WTC11 (cell line): Measurements from ENCODE around the gene PPP1CB. TPM values are rescaled to one million over a fixed set of nuclear protein-coding genes. Genes with fewer than 3 reads are reported as not detected.

Experiments
- ARID4B ChIP-seq: sonication (generic); formaldehyde crosslinking; IDR thresholded peaks from 2 replicates; pipeline ENCODE4 v1.8.0; 2023; ENCODE audit warnings: missing genetic modification reagents, mild to moderate bottlenecking, borderline replicate concordance
- EMX1 ChIP-seq: fragments of 250-450 bp; sonication (Bioruptor Pico); IDR thresholded peaks from 2 replicates; pipeline ENCODE4 v1.8.0; 2021; ENCODE audit warnings: mild to moderate bottlenecking
- GABPB1 ChIP-seq: sonication (generic); formaldehyde crosslinking; IDR thresholded peaks from 2 replicates; pipeline ENCODE4 v1.8.1; 2023; ENCODE audit warnings: mild to moderate bottlenecking, missing genetic modification reagents
- GRHL2 ChIP-seq: fragments of 250-450 bp; sonication (Bioruptor Pico); IDR thresholded peaks from 2 replicates; pipeline ENCODE4 v1.8.0; 2022; ENCODE audit warnings: mild to moderate bottlenecking, moderate library complexity; ENCODE audit not compliant: insufficient replicate concordance, severe bottlenecking
- HMGXB4 ChIP-seq: sonication (generic); formaldehyde crosslinking; IDR thresholded peaks from 2 replicates; pipeline ENCODE4 v1.8.1; 2023; ENCODE audit warnings: mild to moderate bottlenecking, moderate library complexity, missing genetic modification reagents
- JAZF1 ChIP-seq: fragments of 250-450 bp; sonication (Bioruptor Pico); IDR thresholded peaks from 2 replicates; pipeline ENCODE4 v1.9.0; 2021; ENCODE audit warnings: moderate library complexity, mild to moderate bottlenecking, inconsistent platforms
- KAT7 ChIP-seq: sonication (generic); formaldehyde crosslinking; IDR thresholded peaks from 2 replicates; pipeline ENCODE4 v1.8.1; 2023; ENCODE audit warnings: missing genetic modification reagents, mild to moderate bottlenecking, borderline replicate concordance
- MXD4 ChIP-seq: fragments of 250-450 bp; sonication (Bioruptor Pico); IDR thresholded peaks from 2 replicates; pipeline ENCODE4 v1.8.0; 2021; ENCODE audit warnings: mild to moderate bottlenecking, moderate library complexity, borderline replicate concordance
- NFE2L1 ChIP-seq: sonication (generic); formaldehyde crosslinking; IDR thresholded peaks from 2 replicates; pipeline ENCODE4 v1.8.1; 2023; ENCODE audit warnings: missing genetic modification reagents
- NFYB ChIP-seq: sonication (generic); formaldehyde crosslinking; conservative IDR thresholded peaks from 2 replicates; pipeline ENCODE4 v1.8.0; 2022; ENCODE audit warnings: low read depth, missing genetic modification reagents
- NR3C1 ChIP-seq: sonication (generic); formaldehyde crosslinking; conservative IDR thresholded peaks from 2 replicates; pipeline ENCODE4 v1.8.1; 2023; ENCODE audit warnings: low read depth, mild to moderate bottlenecking, missing genetic modification reagents
- RELA ChIP-seq: sonication (generic); formaldehyde crosslinking; IDR thresholded peaks from 2 replicates; pipeline ENCODE4 v1.8.1; 2022; ENCODE audit warnings: missing genetic modification reagents, mild to moderate bottlenecking, borderline replicate concordance
- SMAD3 ChIP-seq: sonication (generic); formaldehyde crosslinking; IDR thresholded peaks from 2 replicates; pipeline ENCODE4 v1.8.0; 2022; ENCODE audit warnings: missing genetic modification reagents, mild to moderate bottlenecking, borderline replicate concordance
- SOX15 ChIP-seq: fragments of 250-450 bp; sonication (Bioruptor Pico); IDR thresholded peaks from 2 replicates; pipeline ENCODE4 v1.9.0; 2021; ENCODE audit warnings: mild to moderate bottlenecking
- TCF7 ChIP-seq: sonication (generic); formaldehyde crosslinking; IDR thresholded peaks from 2 replicates; pipeline ENCODE4 v1.8.0; 2022; ENCODE audit warnings: mild to moderate bottlenecking, low read depth, missing genetic modification reagents, moderate library complexity
- ZNF232 ChIP-seq: sonication (generic); formaldehyde crosslinking; IDR thresholded peaks from 2 replicates; pipeline ENCODE4 v1.8.0; 2022; ENCODE audit warnings: mild to moderate bottlenecking, missing genetic modification reagents
- ZNF263 ChIP-seq: sonication (generic); formaldehyde crosslinking; IDR thresholded peaks from 2 replicates; pipeline ENCODE4 v1.8.1; 2022; ENCODE audit warnings: low read depth, mild to moderate bottlenecking, moderate library complexity, missing genetic modification reagents
- ZNF281 ChIP-seq: sonication (generic); formaldehyde crosslinking; IDR thresholded peaks from 2 replicates; pipeline ENCODE4 v1.8.0; 2023; ENCODE audit warnings: mild to moderate bottlenecking, missing genetic modification reagents
- ZNF396 ChIP-seq: fragments of 250-450 bp; sonication (Bioruptor Pico); IDR thresholded peaks from 2 replicates; pipeline ENCODE4 v1.8.0; 2021; ENCODE audit warnings: mild to moderate bottlenecking, moderate library complexity, borderline replicate concordance
- total RNA-seq: library from RNA; stranded (reverse); gene quantifications from 3 replicates; pipeline ENCODE4 v1.2.3, GENCODE V29; 2021
- TF ChIP-seq, protein P1 (sequence below): sonication (generic); formaldehyde crosslinking; conservative IDR thresholded peaks from 2 replicates; pipeline ENCODE4 v1.8.1; 2022; ENCODE audit warnings: mild to moderate bottlenecking, missing genetic modification reagents
- TF ChIP-seq, protein P2 (sequence below): fragments of 200-600 bp; IDR thresholded peaks from 2 replicates; pipeline ENCODE4 v1.8.0; 2022; ENCODE audit warnings: antibody characterized with exemption
- TF ChIP-seq, protein P3 (sequence below): fragments of 250-450 bp; sonication (Bioruptor Pico); conservative IDR thresholded peaks from 2 replicates; pipeline ENCODE4 v1.9.0; 2021; ENCODE audit warnings: mild to moderate bottlenecking
- TF ChIP-seq, protein P4 (sequence below): sonication (generic); formaldehyde crosslinking; IDR thresholded peaks from 2 replicates; pipeline ENCODE4 v1.8.1; 2022; ENCODE audit warnings: low read depth, missing genetic modification reagents, borderline replicate concordance

Gene PPP1CB
- total RNA-seq, 1 experiment from 2014 or later = 133 TPM

GRCh38 chr2:28810384-28811285, 59.0 kb downstream of the PPP1CB start, which contains the start of gene SPDYA (continued):
- TF ChIP-seq ARID4B (peak; percentile 56; the same call in 1 of the 2 replicates), RELA (peak; percentile 97), JAZF1 (CRISPR knock-in tag) (no peak), ZNF281 (CRISPR knock-in tag) (peak; percentile 91), GRHL2 (no peak), MXD4 (no peak), HMGXB4 (CRISPR knock-in tag) (peak; percentile 68; the same call in 1 of the 2 replicates), GABPB1 (no peak), ZNF232 (peak; percentile 92), ZNF263 (peak; percentile 68), EMX1 (CRISPR knock-in tag) (no peak), NFYB (CRISPR knock-in tag) (peak; percentile 74), SMAD3 (CRISPR knock-in tag) (peak; percentile 72; the same call in 1 of the 2 replicates), SOX15 (CRISPR knock-in tag) (no peak), ZNF396 (CRISPR knock-in tag) (no peak), TCF7 (CRISPR knock-in tag) (peak; percentile 65; the same call in 1 of the 2 replicates), KAT7 (0 out of 2 replicates have a peak, but pooled peaks have one; percentile 85), NR3C1 (0 out of 2 replicates have a peak, but pooled peaks have one; percentile 45), NFE2L1 (peak; percentile 95)
- TF ChIP-seq, protein P1, sequence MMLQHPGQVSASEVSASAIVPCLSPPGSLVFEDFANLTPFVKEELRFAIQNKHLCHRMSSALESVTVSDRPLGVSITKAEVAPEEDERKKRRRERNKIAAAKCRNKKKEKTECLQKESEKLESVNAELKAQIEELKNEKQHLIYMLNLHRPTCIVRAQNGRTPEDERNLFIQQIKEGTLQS (CRISPR knock-in tag) = no peak; the same call in 1 of the 2 replicates
- TF ChIP-seq, protein P2, sequence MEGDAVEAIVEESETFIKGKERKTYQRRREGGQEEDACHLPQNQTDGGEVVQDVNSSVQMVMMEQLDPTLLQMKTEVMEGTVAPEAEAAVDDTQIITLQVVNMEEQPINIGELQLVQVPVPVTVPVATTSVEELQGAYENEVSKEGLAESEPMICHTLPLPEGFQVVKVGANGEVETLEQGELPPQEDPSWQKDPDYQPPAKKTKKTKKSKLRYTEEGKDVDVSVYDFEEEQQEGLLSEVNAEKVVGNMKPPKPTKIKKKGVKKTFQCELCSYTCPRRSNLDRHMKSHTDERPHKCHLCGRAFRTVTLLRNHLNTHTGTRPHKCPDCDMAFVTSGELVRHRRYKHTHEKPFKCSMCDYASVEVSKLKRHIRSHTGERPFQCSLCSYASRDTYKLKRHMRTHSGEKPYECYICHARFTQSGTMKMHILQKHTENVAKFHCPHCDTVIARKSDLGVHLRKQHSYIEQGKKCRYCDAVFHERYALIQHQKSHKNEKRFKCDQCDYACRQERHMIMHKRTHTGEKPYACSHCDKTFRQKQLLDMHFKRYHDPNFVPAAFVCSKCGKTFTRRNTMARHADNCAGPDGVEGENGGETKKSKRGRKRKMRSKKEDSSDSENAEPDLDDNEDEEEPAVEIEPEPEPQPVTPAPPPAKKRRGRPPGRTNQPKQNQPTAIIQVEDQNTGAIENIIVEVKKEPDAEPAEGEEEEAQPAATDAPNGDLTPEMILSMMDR = no peak
- TF ChIP-seq, protein P3, sequence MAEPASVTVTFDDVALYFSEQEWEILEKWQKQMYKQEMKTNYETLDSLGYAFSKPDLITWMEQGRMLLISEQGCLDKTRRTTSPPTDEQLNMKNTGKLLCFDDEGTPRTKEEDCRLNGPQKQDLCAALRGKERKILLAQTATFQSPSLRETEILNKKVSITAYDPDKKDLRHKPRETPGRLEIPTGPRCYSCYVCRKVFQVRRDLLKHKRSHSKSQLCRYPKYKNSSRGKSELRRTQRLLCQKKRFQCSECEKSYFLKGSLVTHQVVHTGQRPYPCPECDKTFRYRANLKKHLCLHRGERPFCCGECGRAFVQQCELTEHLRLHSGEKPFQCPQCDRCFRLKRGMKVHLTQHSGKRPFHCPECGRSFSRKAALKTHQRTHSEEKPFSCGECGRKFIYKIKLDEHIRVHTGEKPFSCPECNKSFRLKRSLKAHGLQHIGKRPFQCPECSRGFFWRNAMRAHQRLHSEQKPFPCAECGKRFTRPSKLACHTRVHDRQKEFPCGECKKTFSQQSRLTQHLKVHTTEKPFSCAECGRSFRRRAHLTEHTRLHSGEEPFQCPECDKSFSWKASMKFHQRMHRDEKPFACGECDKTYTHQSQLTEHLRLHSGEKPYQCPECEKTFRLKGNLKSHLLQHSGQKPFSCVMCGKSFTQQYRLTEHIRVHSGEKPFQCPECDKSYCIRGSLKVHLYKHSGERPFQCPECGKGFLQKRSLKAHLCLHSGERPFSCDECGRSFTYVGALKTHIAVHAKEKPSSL (CRISPR knock-in tag) = no peak
- TF ChIP-seq, protein P4, sequence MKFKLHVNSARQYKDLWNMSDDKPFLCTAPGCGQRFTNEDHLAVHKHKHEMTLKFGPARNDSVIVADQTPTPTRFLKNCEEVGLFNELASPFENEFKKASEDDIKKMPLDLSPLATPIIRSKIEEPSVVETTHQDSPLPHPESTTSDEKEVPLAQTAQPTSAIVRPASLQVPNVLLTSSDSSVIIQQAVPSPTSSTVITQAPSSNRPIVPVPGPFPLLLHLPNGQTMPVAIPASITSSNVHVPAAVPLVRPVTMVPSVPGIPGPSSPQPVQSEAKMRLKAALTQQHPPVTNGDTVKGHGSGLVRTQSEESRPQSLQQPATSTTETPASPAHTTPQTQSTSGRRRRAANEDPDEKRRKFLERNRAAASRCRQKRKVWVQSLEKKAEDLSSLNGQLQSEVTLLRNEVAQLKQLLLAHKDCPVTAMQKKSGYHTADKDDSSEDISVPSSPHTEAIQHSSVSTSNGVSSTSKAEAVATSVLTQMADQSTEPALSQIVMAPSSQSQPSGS (CRISPR knock-in tag) = peak; percentile 85; the same call in 1 of the 2 replicates
